GM12864 (cell line): ENCODE results near the gene BIK.

ENCODE experiments used
- DNase-seq: peaks from one replicate; pipeline ENCODE4 v3.0.0-alpha.2; 2011; ENCODE audit warnings: low read depth
- H3K4me3 ChIP-seq: 2 replicates; pipeline ENCODE4 v1.5.1; 2011; ENCODE audit warnings: mild to moderate bottlenecking, low read depth, low read length, control low read depth
- TF ChIP-seq, protein P1 (sequence below): IDR thresholded peaks from 2 replicates; pipeline ENCODE4 v1.5.1; 2011; ENCODE audit warnings: low read depth, mild to moderate bottlenecking, moderate library complexity, low read length, control low read depth, inconsistent platforms; ENCODE audit errors: missing control alignments

The BIK gene

DNA sequence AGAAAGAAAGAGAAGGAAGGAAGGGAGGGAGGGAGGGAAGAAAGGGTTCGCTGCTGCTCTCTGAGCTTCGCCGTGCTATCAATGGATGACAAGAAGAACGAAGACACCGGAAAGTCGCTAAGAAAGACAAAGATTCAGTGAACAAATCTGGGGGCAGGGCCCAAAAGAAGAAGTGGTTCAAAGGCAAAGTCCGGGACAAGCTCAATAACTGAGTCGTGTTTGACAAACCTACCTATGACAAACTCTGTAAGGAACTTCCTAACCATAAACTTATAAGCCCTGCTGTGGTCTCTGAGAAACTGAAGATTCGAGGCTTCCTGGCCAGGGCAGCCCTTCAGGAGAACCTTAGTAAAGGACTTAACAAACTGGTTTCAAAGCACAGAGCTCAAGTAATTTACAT lies 18.5 kb upstream of the BIK start:
- no peak overlapping the region for H3K4me3 ChIP-seq
- TF ChIP-seq, protein P1, sequence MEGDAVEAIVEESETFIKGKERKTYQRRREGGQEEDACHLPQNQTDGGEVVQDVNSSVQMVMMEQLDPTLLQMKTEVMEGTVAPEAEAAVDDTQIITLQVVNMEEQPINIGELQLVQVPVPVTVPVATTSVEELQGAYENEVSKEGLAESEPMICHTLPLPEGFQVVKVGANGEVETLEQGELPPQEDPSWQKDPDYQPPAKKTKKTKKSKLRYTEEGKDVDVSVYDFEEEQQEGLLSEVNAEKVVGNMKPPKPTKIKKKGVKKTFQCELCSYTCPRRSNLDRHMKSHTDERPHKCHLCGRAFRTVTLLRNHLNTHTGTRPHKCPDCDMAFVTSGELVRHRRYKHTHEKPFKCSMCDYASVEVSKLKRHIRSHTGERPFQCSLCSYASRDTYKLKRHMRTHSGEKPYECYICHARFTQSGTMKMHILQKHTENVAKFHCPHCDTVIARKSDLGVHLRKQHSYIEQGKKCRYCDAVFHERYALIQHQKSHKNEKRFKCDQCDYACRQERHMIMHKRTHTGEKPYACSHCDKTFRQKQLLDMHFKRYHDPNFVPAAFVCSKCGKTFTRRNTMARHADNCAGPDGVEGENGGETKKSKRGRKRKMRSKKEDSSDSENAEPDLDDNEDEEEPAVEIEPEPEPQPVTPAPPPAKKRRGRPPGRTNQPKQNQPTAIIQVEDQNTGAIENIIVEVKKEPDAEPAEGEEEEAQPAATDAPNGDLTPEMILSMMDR, result no peak
- DNase-seq, result no peak

DNA sequence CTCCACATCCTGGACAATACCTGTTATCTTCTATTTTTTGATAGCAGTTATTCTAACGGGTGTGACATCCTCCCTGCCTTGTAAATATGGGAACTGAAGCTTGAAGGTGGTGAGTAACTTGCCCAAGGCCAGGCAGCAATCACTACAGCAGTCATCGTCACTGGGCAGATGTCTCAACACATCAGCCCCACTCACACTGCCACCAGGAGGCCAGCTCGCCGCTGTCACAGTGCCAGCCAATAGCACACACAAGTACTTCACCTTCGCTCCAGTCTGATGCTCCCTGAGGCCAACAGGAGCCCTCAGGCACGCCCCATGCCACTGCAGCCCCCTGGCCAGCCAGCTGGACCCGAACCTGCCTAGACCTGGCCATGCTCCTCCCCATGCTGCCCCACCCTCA lies 16.5 kb upstream of the BIK start:
- H3K4me3 ChIP-seq, result no peak overlapping the region
- TF ChIP-seq, protein P1, result no peak
- no peak for DNase-seq

DNA sequence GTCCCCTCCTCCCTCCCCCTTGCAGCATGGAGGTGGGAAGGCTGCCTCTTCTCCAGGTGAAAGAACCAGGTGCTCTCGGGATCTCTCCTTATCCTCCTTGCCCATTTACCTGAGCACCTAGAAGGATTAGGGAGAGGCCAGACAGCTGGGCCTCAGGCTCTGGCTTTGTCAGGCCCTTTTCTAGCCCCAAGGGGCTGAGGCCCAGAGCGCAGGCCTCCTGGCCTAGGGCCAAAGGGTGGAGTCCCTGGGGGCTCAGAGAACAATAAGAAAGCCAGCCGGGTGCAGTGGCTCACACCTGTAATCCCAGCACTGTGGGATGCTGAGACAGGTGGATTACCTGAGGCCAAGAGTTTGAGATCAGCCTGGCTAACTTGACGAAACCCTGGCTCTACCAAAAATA lies 16.0 kb upstream of the BIK start:
- no peak for DNase-seq
- H3K4me3 ChIP-seq, result no peak overlapping the region
- TF ChIP-seq, protein P1, result no peak

DNA sequence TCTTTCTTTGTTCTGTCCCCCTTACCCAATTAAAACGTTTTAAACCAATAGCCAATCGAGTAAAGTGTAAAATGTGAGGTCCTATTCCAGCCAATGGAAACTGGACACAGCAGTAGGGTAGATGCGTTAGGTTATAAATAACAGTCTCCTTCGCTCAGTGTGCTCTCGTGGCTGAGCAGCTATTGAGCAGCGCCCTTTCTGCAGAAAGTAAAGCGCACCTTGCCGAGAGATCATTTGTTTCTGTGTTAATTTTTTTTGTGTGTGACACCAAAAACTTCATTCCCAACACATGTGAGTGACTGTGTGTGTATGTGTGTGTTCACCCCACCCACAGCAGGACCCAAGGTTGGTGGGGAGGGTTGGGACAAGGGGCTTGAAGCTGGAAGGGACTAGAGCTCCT lies 14.1 kb upstream of the BIK start:
- no peak overlapping the region for H3K4me3 ChIP-seq
- DNase-seq, result no peak
- TF ChIP-seq, protein P1, result no peak

DNA sequence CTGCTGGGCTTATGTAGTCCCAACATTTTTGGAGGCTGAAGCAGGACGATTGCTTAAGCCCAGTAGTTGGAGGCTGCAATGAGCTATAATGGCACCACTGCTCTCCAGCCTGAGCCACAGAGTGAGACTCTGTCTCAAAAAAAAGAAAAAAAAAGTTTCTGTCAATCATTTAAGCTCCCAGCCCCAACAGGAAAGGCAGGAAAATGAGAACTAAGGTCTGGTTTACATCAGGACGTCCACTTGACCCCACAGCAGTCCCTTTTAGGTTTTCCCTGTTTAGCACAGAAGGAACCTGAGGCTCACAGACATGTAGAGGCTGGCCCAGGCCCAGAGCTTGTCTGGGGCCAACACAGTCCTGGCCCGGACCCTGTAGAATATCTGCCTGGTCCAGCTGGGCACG lies 12.2 kb upstream of the BIK start:
- no peak for DNase-seq
- no peak overlapping the region for H3K4me3 ChIP-seq
- TF ChIP-seq, protein P1, result no peak

DNA sequence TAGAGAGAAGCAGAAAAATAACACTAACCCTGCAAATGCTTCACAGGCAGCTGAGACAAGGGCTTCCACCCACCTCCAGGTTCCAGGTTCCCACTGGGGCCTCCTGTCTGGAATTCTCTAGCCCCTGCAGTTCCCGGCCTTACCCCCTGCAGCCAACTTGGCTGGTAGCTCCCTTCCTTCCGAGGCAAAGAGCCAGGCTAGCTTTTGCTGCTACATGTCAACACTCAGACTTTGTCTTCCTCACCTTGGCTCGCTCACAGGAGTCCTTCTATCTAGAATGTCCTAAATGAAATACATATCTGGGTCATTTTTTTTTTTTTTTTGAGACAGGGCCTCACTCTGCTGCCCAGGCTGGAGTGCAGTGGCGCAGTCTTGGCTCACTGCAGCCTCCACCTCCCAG lies 11.5 kb upstream of the BIK start:
- no peak overlapping the region for H3K4me3 ChIP-seq
- DNase-seq, result no peak
- TF ChIP-seq, protein P1, result no peak

DNA sequence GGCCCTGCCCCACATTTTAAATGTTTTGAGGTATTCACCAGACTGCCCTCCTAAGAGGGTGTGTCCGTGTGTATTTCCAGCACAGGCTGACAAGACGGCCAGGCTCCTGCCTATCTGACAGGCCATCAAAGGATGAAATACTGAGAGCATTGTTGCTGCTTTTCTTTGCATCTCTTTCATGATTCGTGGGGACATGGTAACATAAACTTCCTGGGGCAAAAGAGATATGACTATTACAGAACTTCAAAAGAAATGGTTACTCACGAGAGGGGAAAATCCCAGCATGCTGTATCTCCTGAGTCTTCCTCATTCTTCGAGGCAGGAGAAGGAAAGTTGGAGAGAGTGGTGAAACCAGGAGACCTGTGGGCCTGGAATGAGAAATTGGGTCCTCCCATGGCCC lies 10.3 kb upstream of the BIK start:
- H3K4me3 ChIP-seq, result no peak overlapping the region
- DNase-seq, result no peak
- TF ChIP-seq, protein P1, result no peak
